BLaER1 treated with 17β-estradiol and CSF1 and Interleukin-3, amounts not matched to agents 10 nM and 100 nM (cell line): ENCODE results near the gene CEP295NL.

Experiments
- H3K27ac ChIP-seq, 11 experiments: shearing (Covaris generic); formaldehyde crosslinking; 2 replicates each; pipeline ENCODE4 v1.8.1; 2022
- H3K27me3 ChIP-seq, 11 experiments: shearing (Covaris generic); formaldehyde crosslinking; 2 replicates each; pipeline ENCODE4 v1.8.1; 2022
- H3K36me3 ChIP-seq, 11 experiments: shearing (Covaris generic); formaldehyde crosslinking; 2 replicates each; pipeline ENCODE4 v1.8.1; 2022
- H3K4me1 ChIP-seq, 10 experiments: shearing (Covaris generic); formaldehyde crosslinking; 2 replicates each; pipeline ENCODE4 v1.8.1; 2022
- H3K4me2 ChIP-seq, 11 experiments: shearing (Covaris generic); formaldehyde crosslinking; 2 replicates each; pipeline ENCODE4 v1.8.1; 2022
- H3K4me3 ChIP-seq, 10 experiments: shearing (Covaris generic); formaldehyde crosslinking; 2 replicates each; pipeline ENCODE4 v1.8.1; 2022
- H3K9ac ChIP-seq, 11 experiments: shearing (Covaris generic); formaldehyde crosslinking; 2 replicates each; pipeline ENCODE4 v1.8.1; 2022
- H3K9me3 ChIP-seq, 11 experiments: shearing (Covaris generic); formaldehyde crosslinking; replicated peaks in 1 of 11; 2 replicates each; pipeline ENCODE4 v1.8.1; 2022
- H4K20me1 ChIP-seq, 11 experiments: shearing (Covaris generic); formaldehyde crosslinking; 2 replicates each; pipeline ENCODE4 v1.8.1; 2022
- Cebpa-rat ChIP-seq, 11 experiments: shearing (Covaris generic); IDR thresholded peaks; 2 replicates each; pipeline ENCODE4 v1.8.1; 2022

The CEP295NL gene

GRCh38 chr17:78884876-78885667 is 17.9 kb downstream of the CEP295NL start:
- H4K20me1 ChIP-seq, result peaks cover 0 to 81% (median 10%) of the 10 kb centered on the region in 11 experiments; a peak in 10 of 22 replicates
- H3K9ac ChIP-seq, result peak overlapping the region; percentile 65 to 89 (median 78); a peak in 18 of 22 replicates
- peak overlapping the region; percentile 87 to 98 (median 95) for H3K4me2 ChIP-seq
- H3K27ac ChIP-seq, result peak overlapping the region; percentile 39 to 92 (median 85); a peak in 19 of 22 replicates
- H3K27me3 ChIP-seq, result no peaks in the 10 kb centered on the region
- H3K36me3 ChIP-seq, result peaks cover 0 to 25% (median 8%) of the 10 kb centered on the region in 11 experiments; a peak in 9 of 22 replicates
- peak overlapping the region in 3 of 10 experiments; percentile 0 to 57 (median 49); a peak in 3 of 20 replicates for H3K4me3 ChIP-seq
- peaks cover 98 to 100% (median 100%) of the 10 kb centered on the region in 10 experiments for H3K4me1 ChIP-seq
- TF ChIP-seq Cebpa-rat (IDR thresholded peaks at IDR 0.05), result no peak
- H3K9me3 ChIP-seq, result no peaks in the 10 kb centered on the region

GRCh38 chr17:78884148-78884825 is 18.7 kb downstream of the CEP295NL start:
- H4K20me1 ChIP-seq, result peaks cover 0 to 82% (median 15%) of the 10 kb centered on the region in 11 experiments; a peak in 13 of 22 replicates
- H3K4me3 ChIP-seq, result peak overlapping the region; percentile 24 to 57 (median 42); a peak in 16 of 20 replicates
- peaks cover 0 to 25% (median 8%) of the 10 kb centered on the region in 11 experiments; a peak in 10 of 22 replicates for H3K36me3 ChIP-seq
- peak overlapping the region; percentile 68 to 92 (median 85); a peak in 21 of 22 replicates for H3K27ac ChIP-seq
- H3K4me2 ChIP-seq, result peak overlapping the region; percentile 87 to 98 (median 95)
- peak overlapping the region; percentile 65 to 89 (median 78) for H3K9ac ChIP-seq
- no peak for TF ChIP-seq Cebpa-rat (IDR thresholded peaks at IDR 0.05)
- no peaks in the 10 kb centered on the region for H3K9me3 ChIP-seq
- H3K27me3 ChIP-seq, result no peaks in the 10 kb centered on the region
- H3K4me1 ChIP-seq, result peaks cover 98 to 100% (median 100%) of the 10 kb centered on the region in 10 experiments

- Histone ChIP-seq H3K4me3 (peak overlapping the region; percentile 24 to 57 (median 42); a peak in 18 of 20 replicates), H3K9ac (peak overlapping the region; percentile 65 to 89 (median 78)), H3K9me3 (no peaks in the 10 kb centered on the region), H4K20me1 (peaks cover 6 to 84% (median 21%) of the 10 kb centered on the region in 11 experiments; a peak in 12 of 22 replicates), H3K36me3 (peaks cover 0 to 29% (median 8%) of the 10 kb centered on the region in 11 experiments; a peak in 10 of 22 replicates), H3K27ac (peak overlapping the region; percentile 68 to 92 (median 85)), H3K27me3 (no peaks in the 10 kb centered on the region), H3K4me1 (peaks cover 98 to 100% (median 100%) of the 10 kb centered on the region in 10 experiments), H3K4me2 (peak overlapping the region; percentile 87 to 98 (median 95))
- TF ChIP-seq Cebpa-rat (IDR thresholded peaks at IDR 0.05), result no peak
These were observed 19.4 kb downstream of the CEP295NL start for GRCh38 chr17:78883533-78884131.

- no peaks in the 10 kb centered on the region for H3K9me3 ChIP-seq
- H3K9ac ChIP-seq, result peak overlapping the region; percentile 65 to 89 (median 78)
- H3K27ac ChIP-seq, result peak overlapping the region; percentile 68 to 92 (median 85)
- no peaks in the 10 kb centered on the region for H3K27me3 ChIP-seq
- peaks cover 0 to 34% (median 8%) of the 10 kb centered on the region in 11 experiments; a peak in 11 of 22 replicates for H3K36me3 ChIP-seq
- H3K4me1 ChIP-seq, result peaks cover 98 to 100% (median 100%) of the 10 kb centered on the region in 10 experiments
- H4K20me1 ChIP-seq, result peaks cover 8 to 89% (median 21%) of the 10 kb centered on the region in 11 experiments; a peak in 14 of 22 replicates
- peak overlapping the region; percentile 87 to 98 (median 95) for H3K4me2 ChIP-seq
- TF ChIP-seq Cebpa-rat (IDR thresholded peaks at IDR 0.05), result no peak
- peak overlapping the region; percentile 24 to 57 (median 42); a peak in 17 of 20 replicates for H3K4me3 ChIP-seq
These were observed 19.9 kb downstream of the CEP295NL start for GRCh38 chr17:78883089-78883532.

- H3K27me3 ChIP-seq, result no peaks in the 10 kb centered on the region
- peaks cover 0 to 39% (median 8%) of the 10 kb centered on the region in 11 experiments; a peak in 12 of 22 replicates for H3K36me3 ChIP-seq
- peak overlapping the region; percentile 68 to 92 (median 85) for H3K27ac ChIP-seq
- H3K4me3 ChIP-seq, result peak overlapping the region; percentile 24 to 57 (median 42); a peak in 13 of 20 replicates
- peak overlapping the region; percentile 87 to 98 (median 95) for H3K4me2 ChIP-seq
- TF ChIP-seq Cebpa-rat (IDR thresholded peaks at IDR 0.05), result no peak
- H4K20me1 ChIP-seq, result peaks cover 8 to 89% (median 21%) of the 10 kb centered on the region in 11 experiments; a peak in 14 of 22 replicates
- peaks cover 98 to 100% (median 100%) of the 10 kb centered on the region in 10 experiments for H3K4me1 ChIP-seq
- H3K9ac ChIP-seq, result peak overlapping the region; percentile 65 to 89 (median 78)
- no peaks in the 10 kb centered on the region for H3K9me3 ChIP-seq
These were observed 20.4 kb downstream of the CEP295NL start for GRCh38 chr17:78882540-78883088.

GRCh38 chr17:78879635-78880186 is 23.3 kb downstream of the CEP295NL start:
- peaks cover 8 to 74% (median 27%) of the 10 kb centered on the region in 11 experiments; a peak in 17 of 22 replicates for H4K20me1 ChIP-seq
- H3K9ac ChIP-seq, result peak overlapping the region; percentile 31 to 70 (median 67); a peak in 21 of 22 replicates
- H3K27me3 ChIP-seq, result no peaks in the 10 kb centered on the region
- H3K27ac ChIP-seq, result peak overlapping the region; percentile 53 to 79 (median 73); a peak in 21 of 22 replicates
- H3K4me3 ChIP-seq, result peak overlapping the region in 9 of 10 experiments; percentile 3 to 47 (median 24); a peak in 9 of 20 replicates
- no peak for TF ChIP-seq Cebpa-rat (IDR thresholded peaks at IDR 0.05)
- H3K4me1 ChIP-seq, result peaks cover 94 to 100% (median 99%) of the 10 kb centered on the region in 10 experiments
- peaks cover 0 to 48% (median 9%) of the 10 kb centered on the region in 11 experiments; a peak in 13 of 22 replicates for H3K36me3 ChIP-seq
- H3K4me2 ChIP-seq, result peak overlapping the region; percentile 87 to 98 (median 94)
- H3K9me3 ChIP-seq, result 0 out of 22 replicates have a peak, but pooled peaks cover 0 to 9% (median 0%) of the 10 kb centered on the region in 11 experiments

- H3K9ac ChIP-seq, result peak overlapping the region; percentile 31 to 70 (median 66); a peak in 20 of 22 replicates
- TF ChIP-seq Cebpa-rat (IDR thresholded peaks at IDR 0.05), result no peak
- peaks cover 94 to 100% (median 99%) of the 10 kb centered on the region in 10 experiments for H3K4me1 ChIP-seq
- H3K36me3 ChIP-seq, result peaks cover under 1 to 55% (median 10%) of the 10 kb centered on the region in 11 experiments; a peak in 14 of 22 replicates
- no peaks in the 10 kb centered on the region for H3K27me3 ChIP-seq
- peaks cover 4 to 74% (median 27%) of the 10 kb centered on the region in 11 experiments; a peak in 18 of 22 replicates for H4K20me1 ChIP-seq
- H3K4me3 ChIP-seq, result peak overlapping the region in 8 of 10 experiments; percentile 5 to 47 (median 25); a peak in 11 of 20 replicates
- 0 out of 22 replicates have a peak, but pooled peaks cover 0 to 9% (median 0%) of the 10 kb centered on the region in 11 experiments for H3K9me3 ChIP-seq
- H3K4me2 ChIP-seq, result peak overlapping the region; percentile 87 to 98 (median 94)
- peak overlapping the region; percentile 48 to 79 (median 73); a peak in 21 of 22 replicates for H3K27ac ChIP-seq
These were observed 24.0 kb downstream of the CEP295NL start for GRCh38 chr17:78878871-78879527.
